ENCODE results near the gene SIAH1. TPM values are rescaled to one million over a fixed set of nuclear protein-coding genes. Genes with fewer than 3 reads are reported as not detected.
A peak's percentile ranks its signal among the peaks of the same experiment; 100 is the strongest.

The SIAH1 gene, protein sequence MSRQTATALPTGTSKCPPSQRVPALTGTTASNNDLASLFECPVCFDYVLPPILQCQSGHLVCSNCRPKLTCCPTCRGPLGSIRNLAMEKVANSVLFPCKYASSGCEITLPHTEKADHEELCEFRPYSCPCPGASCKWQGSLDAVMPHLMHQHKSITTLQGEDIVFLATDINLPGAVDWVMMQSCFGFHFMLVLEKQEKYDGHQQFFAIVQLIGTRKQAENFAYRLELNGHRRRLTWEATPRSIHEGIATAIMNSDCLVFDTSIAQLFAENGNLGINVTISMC
- 10 to 100 TPM; 19.7 to 27.9 TPM for total RNA-seq

DNA sequence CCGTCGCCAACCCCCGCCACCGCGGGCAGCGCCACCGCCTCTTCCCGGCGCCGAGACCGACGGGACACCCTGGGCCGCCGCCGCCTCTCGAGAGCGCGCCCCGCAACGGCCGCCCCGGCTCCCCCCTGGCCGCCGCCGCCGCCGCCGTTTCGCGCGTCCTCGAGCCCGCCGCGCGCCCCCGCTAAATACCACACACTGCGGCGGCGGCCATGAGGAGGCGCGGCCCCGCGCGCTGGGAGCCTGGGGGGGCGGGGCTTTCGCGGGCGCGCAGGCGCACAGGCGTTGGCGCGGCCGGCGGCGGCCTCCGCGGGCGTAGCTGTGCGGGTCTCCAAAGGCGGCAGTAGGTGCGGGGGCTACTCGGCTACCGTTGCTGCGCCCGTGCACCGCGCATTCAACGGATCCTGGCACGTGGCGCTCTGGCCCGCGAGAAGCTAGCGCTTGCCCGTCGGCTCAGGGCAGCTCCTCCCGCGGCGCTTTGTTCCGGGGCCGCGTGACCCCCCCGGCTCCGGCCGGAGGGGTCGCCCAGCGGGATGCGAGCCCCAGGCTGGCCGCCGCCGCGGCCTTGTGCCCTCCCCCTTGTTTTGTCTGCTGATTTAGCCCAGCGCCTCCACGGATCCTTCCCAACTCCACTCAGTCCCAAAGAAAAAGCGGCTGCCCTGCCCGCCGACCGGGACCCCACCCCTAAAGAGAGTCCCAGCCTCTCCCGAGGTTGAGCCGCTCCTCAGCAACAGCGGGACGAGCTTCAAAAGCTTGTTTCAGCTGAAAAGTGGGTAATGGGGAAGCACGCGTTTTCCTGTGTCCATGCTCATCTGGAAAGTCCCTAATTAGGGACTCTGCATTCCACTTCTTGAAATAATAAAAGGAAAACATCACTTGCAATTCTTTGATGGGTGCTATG lies at the start of gene SIAH1:
Gene SIAH1, minus strand, starts transcription at position 161 of the 898 bp plus-strand sequence. CDS start 22,985 bp downstream, outside the sequence.
- Histone ChIP-seq H3K4me1 (no peaks in the 10 kb centered on the region), H3K27me3 (no peaks in the 10 kb centered on the region), H3K27ac (peak within 1 kb of the TSS; percentile 95), H3K36me3 (no peaks in the 10 kb centered on the region), H3K9ac (ENCODE audit: low read depth in 2 of 2, low read length in 2 of 2) (peak within 1 kb of the TSS; percentile 85 to 100), H3K9me3 (no peaks in the 10 kb centered on the region), H3K4me3 (peak within 1 kb of the TSS; percentile 77)
- TF ChIP-seq, protein P1, sequence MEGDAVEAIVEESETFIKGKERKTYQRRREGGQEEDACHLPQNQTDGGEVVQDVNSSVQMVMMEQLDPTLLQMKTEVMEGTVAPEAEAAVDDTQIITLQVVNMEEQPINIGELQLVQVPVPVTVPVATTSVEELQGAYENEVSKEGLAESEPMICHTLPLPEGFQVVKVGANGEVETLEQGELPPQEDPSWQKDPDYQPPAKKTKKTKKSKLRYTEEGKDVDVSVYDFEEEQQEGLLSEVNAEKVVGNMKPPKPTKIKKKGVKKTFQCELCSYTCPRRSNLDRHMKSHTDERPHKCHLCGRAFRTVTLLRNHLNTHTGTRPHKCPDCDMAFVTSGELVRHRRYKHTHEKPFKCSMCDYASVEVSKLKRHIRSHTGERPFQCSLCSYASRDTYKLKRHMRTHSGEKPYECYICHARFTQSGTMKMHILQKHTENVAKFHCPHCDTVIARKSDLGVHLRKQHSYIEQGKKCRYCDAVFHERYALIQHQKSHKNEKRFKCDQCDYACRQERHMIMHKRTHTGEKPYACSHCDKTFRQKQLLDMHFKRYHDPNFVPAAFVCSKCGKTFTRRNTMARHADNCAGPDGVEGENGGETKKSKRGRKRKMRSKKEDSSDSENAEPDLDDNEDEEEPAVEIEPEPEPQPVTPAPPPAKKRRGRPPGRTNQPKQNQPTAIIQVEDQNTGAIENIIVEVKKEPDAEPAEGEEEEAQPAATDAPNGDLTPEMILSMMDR (IDR thresholded peaks at IDR 0.05) = no peak
- DNase-seq = peak; percentile 85
- intact Hi-C loops (cut with DNase I) = no loop called here

DNA sequence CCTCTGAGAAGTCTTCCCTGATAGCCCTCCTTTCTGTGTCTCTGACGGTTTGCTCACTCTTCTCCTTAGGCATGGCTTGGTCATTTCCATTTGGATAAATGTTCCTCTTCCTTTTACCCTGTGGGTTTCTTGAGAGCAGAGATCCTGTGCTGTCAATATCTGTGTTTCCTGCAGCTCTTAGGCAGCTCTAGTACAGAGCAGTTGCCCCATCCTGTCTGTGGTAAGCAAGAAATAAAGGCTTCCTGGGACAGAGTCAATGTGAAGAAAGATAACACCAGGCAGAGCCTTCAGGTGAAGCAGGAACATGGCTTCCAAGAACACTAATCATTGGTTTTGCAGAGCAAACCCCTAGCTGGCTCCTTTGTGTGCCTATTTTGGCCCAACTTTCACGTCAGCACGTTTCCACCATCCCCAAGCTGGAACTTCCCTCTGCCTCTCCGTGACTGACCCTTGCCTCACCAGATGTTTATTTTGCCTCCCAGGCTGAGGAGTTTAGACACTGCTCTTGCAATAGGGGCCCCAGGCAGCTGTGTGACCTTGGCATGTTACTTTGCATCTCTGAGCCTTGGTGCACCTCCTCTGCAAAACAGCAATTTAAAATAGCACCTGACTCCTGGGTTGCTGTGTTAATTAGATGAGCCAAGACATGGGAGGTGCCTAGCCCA lies 49.6 kb upstream of the SIAH1 start:
- Histone ChIP-seq H3K27ac (no peak overlapping the region), H3K36me3 (no peaks in the 10 kb centered on the region), H3K9me3 (no peaks in the 10 kb centered on the region), H3K4me1 (no peaks in the 10 kb centered on the region), H3K9ac (ENCODE audit: low read depth in 2 of 2, low read length in 2 of 2) (no peak overlapping the region), H3K4me3 (no peak overlapping the region), H3K27me3 (no peaks in the 10 kb centered on the region)
- DNase-seq = no peak
- TF ChIP-seq, protein P1 (IDR thresholded peaks at IDR 0.05) = no peak
- intact Hi-C loops (cut with DNase I) = no loop called here

DNA sequence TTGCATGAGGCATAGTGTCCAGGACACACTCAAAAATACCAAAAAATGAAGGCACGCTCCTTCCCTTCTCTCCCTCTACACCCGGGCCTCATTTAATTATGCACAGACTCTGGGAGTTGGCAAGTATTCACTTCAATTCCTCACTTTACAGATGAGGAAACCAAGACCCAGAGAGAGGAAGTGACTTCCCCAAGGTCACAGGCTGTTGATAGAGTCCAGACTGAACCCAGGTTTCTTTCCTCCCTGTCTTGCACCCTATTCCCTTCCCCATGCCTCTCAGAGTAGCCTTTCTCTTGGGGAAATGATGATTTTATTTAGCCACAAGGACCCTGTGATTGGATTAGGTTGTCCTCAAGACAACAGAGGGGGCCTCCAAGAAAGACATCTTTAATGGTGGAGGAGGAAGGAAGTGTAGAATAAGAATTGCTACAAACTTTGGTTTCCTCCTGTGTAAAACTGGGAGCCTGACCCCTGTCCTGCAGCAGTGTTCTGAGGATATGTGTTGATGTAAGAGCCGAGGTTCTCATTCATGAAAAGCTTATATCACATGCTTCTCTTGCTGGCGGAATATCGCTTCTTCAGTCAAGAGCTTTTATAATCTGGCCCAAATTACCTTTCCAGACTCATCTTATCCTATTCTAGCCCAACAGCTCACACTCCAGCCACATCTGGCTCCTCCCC lies 48.8 kb upstream of the SIAH1 start:
- no peak overlapping the region for H3K9ac ChIP-seq (ENCODE audit: low read depth in 2 of 2, low read length in 2 of 2)
- no peaks in the 10 kb centered on the region for H3K4me1 ChIP-seq
- no peaks in the 10 kb centered on the region for H3K27me3 ChIP-seq
- no peaks in the 10 kb centered on the region for H3K9me3 ChIP-seq
- TF ChIP-seq, protein P1 (IDR thresholded peaks at IDR 0.05) = no peak
- H3K4me3 ChIP-seq = no peak overlapping the region
- no peaks in the 10 kb centered on the region for H3K36me3 ChIP-seq
- no peak overlapping the region for H3K27ac ChIP-seq
- intact Hi-C loops (cut with DNase I) = no loop called here
- DNase-seq = no peak

DNA sequence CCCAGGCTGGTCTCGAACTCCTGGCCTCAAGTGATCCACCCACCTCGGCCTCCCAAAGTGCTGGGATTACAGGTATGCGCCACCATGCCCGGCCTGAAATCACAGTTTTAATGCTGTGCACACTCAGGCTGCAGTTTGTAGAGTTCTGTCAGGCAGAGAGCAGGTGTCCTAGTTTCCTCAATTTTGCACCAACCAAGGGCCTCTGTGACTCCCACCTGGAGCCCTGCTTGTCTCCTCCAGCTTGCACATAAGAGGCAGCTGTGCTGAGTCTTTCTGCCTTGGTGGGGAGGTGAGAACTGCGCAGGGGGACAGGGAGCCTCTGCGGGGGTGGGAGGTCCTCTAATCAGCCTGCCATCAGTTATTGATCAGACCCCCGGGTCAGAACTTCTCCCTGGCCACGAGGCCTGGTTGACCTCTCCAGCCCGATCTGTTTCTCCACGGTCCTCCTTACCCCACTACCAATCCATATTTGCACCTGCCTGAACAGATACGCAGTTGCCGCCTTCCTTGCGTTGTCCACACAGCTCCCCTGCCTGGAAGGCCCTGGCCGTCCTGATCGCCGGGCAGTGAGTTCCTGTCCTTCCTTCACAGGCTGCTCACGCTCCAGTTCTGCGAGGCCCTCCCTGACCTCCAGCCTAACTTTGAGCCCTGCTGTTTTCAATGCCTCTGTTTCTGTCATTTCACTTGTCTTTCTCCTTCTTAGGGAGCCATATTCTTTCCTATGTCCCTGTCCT lies 48.1 kb upstream of the SIAH1 start:
- no peaks in the 10 kb centered on the region for H3K27me3 ChIP-seq
- no peaks in the 10 kb centered on the region for H3K4me1 ChIP-seq
- H3K36me3 ChIP-seq = no peaks in the 10 kb centered on the region
- no peak overlapping the region for H3K27ac ChIP-seq
- H3K4me3 ChIP-seq = no peak overlapping the region
- H3K9ac ChIP-seq (ENCODE audit: low read depth in 2 of 2, low read length in 2 of 2) = no peak overlapping the region
- intact Hi-C loops (cut with DNase I) = no loop called here
- DNase-seq = no peak
- TF ChIP-seq, protein P1 (IDR thresholded peaks at IDR 0.05) = no peak
- H3K9me3 ChIP-seq = no peaks in the 10 kb centered on the region
